PC-3 (cell line): ENCODE results near the gene STXBP1. TPM values are rescaled to one million over a fixed set of nuclear protein-coding genes. Genes with fewer than 3 reads are reported as not detected.
"Not testable (repeated sequence)": the region's sequence is repeated elsewhere in the genome, so short reads cannot be mapped to it uniquely, and the experiment has no call there.

Experiments used
- ATAC-seq: fragments of 200-7000 bp; cut with Tn5 transposase; 2 replicates; pipeline ENCODE4 v1.9.1; 2020; ENCODE audit warnings: mild to moderate bottlenecking, moderate library complexity
- BruUV-seq: library from RNA; stranded (reverse); fragments of 400-500 nt; replicated peaks from 2 replicates; lab custom pipeline; 2021; lab: Mats Ljungman, UMichigan
- CTCF ChIA-PET: fragments of 300-600 bp; sonication (Branson Sonifier 250); formaldehyde crosslinking; loops from one replicate; lab custom pipeline; 2022; ENCODE audit warnings: antibody characterized with exemption; lab: Charles Lee
- POLR2A ChIA-PET: fragments of 300-600 bp; sonication (Branson Sonifier 250); formaldehyde crosslinking; loops from one replicate; lab custom pipeline; 2022; ENCODE audit warnings: antibody characterized with exemption; ENCODE audit not compliant: unreplicated experiment; lab: Charles Lee
- DNase-seq: peaks from one replicate; pipeline ENCODE4 v3.0.0-alpha.2; 2015
- H2AFZ ChIP-seq: fragments of 300-600 bp; sonication (generic); 2 replicates; pipeline ENCODE4 v1.6.0; 2016; ENCODE audit warnings: antibody characterized with exemption, low read length
- H3F3A ChIP-seq: fragments of 300-600 bp; sonication (generic); one replicate; pipeline ENCODE4 v1.6.0; 2017; ENCODE audit warnings: antibody characterized with exemption, low read length, control low read depth, mild to moderate bottlenecking; ENCODE audit not compliant: unreplicated experiment
- H3K27ac ChIP-seq: fragments of 300-600 bp; sonication (generic); 2 replicates; pipeline ENCODE4 v1.5.1; 2016; ENCODE audit warnings: mild to moderate bottlenecking, low read length
- H3K27me3 ChIP-seq: fragments of 300-600 bp; sonication (generic); 2 replicates; pipeline ENCODE4 v1.6.1; 2016; ENCODE audit warnings: low read length, mixed read lengths
- H3K36me3 ChIP-seq: fragments of 300-600 bp; sonication (generic); 2 replicates; pipeline ENCODE4 v1.6.1; 2016; ENCODE audit warnings: low read depth, mixed run types, low read length, mixed read lengths
- H3K4me1 ChIP-seq: fragments of 300-600 bp; sonication (generic); 2 replicates; pipeline ENCODE4 v1.5.1; 2016; ENCODE audit warnings: low read length; ENCODE audit not compliant: insufficient read depth
- H3K4me2 ChIP-seq: fragments of 300-600 bp; sonication (generic); 2 replicates; pipeline ENCODE4 v1.6.0; 2016; ENCODE audit warnings: low read length
- H3K4me3 ChIP-seq: fragments of 300-600 bp; sonication (generic); 2 replicates; pipeline ENCODE4 v1.5.1; 2016; ENCODE audit warnings: mild to moderate bottlenecking, low read length, mixed read lengths
- H3K79me2 ChIP-seq: fragments of 300-600 bp; sonication (generic); 2 replicates; pipeline ENCODE4 v1.6.1; 2017; ENCODE audit warnings: low read length, mixed read lengths
- H3K9ac ChIP-seq: fragments of 300-600 bp; sonication (generic); 2 replicates; pipeline ENCODE4 v1.6.0; 2016; ENCODE audit warnings: mild to moderate bottlenecking, low read length
- H3K9me2 ChIP-seq: fragments of 300-600 bp; sonication (generic); replicated peaks from 2 replicates; pipeline ENCODE4 v1.6.1; 2016; ENCODE audit warnings: mixed run types, low read length, mixed read lengths
- H3K9me3 ChIP-seq: fragments of 300-600 bp; sonication (generic); 2 replicates; pipeline ENCODE4 v1.6.1; 2016; ENCODE audit warnings: low read length, mixed read lengths
- H4K20me1 ChIP-seq: fragments of 300-600 bp; sonication (generic); 2 replicates; pipeline ENCODE4 v1.6.1; 2016; ENCODE audit warnings: low read length, mixed read lengths
- EZH2 ChIP-seq: fragments of 300-600 bp; sonication (generic); IDR thresholded peaks from one replicate; pipeline ENCODE4 v1.6.1; 2017; ENCODE audit warnings: antibody characterized with exemption, mild to moderate bottlenecking, low read length; ENCODE audit not compliant: unreplicated experiment
- EZH2phosphoT487 ChIP-seq: fragments of 300-600 bp; sonication (generic); IDR thresholded peaks from 2 replicates; pipeline ENCODE4 v1.6.1; 2018; ENCODE audit warnings: mild to moderate bottlenecking, antibody characterized with exemption, low read length, borderline replicate concordance
- intact Hi-C: fragments of 100-400 bp; cut with micrococcal nuclease; formaldehyde crosslinking; loops from 2 replicates; pipeline ENCODE4 v1.9.0; 2023
- total RNA-seq: library from RNA; depleted of rRNA; stranded (reverse); fragments of >200 nt; gene quantifications from 2 replicates; pipeline ENCODE4 v1.2.3, GENCODE V29; 2014
- TF ChIP-seq, protein P1 (sequence below): fragments of 300-600 bp; sonication (generic); conservative IDR thresholded peaks from 2 replicates; pipeline ENCODE4 v1.5.1; 2017; ENCODE audit warnings: antibody characterized with exemption, low read depth, mild to moderate bottlenecking, low read length

STXBP1 gene
- total RNA-seq, 1 experiment from 2014 or later, result 9.1 TPM

DNA sequence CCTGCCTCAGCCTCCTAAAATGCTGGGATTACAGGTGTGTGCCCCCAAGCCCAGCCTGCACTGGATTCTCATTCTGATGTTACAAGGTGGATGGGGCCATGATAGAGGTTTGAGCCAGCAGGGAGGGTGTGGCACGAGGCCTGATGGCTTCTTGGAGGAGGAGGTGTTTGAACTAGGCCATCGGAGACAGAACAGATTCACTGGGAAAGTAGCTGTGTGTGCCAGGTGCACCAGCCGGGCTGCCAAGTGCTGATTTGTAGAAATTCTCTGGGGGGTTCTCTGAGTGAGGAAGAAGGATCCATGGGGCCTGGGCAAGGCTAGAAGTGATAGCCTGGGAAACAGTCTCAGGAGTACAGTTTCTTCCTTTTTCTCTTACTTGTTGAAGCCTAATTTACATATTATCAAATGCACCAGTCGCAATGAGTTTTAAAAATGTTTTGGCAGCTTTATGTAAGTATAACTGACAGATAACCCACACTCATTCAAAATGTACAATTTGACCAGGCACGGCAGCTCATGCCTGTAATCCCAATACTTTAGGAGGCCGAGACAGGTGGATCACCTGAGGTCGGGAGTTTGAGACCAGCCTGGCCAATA is 31.1 kb upstream of the STXBP1 start:
- Histone ChIP-seq H2AFZ (no peak overlapping the region), H3K9me3 (no peaks in the 10 kb centered on the region), H3K4me1 (peaks cover 41% of the 10 kb centered on the region), H3K27me3 (no peaks in the 10 kb centered on the region), H3K9me2 (no peaks in the 10 kb centered on the region), H3F3A (peaks cover 6% of the 10 kb centered on the region), H3K4me2 (peak overlapping the region; percentile 98; the same call in 1 of the 2 replicates), H3K36me3 (no peaks in the 10 kb centered on the region), H3K27ac (no peak overlapping the region), H4K20me1 (no peaks in the 10 kb centered on the region), H3K4me3 (no peak overlapping the region), H3K9ac (no peak overlapping the region), H3K79me2 (peaks cover 25% of the 10 kb centered on the region)
- ATAC-seq (no peak), DNase-seq (no peak)
- intact Hi-C loops, result no loop called here
- TF ChIP-seq, protein P1, sequence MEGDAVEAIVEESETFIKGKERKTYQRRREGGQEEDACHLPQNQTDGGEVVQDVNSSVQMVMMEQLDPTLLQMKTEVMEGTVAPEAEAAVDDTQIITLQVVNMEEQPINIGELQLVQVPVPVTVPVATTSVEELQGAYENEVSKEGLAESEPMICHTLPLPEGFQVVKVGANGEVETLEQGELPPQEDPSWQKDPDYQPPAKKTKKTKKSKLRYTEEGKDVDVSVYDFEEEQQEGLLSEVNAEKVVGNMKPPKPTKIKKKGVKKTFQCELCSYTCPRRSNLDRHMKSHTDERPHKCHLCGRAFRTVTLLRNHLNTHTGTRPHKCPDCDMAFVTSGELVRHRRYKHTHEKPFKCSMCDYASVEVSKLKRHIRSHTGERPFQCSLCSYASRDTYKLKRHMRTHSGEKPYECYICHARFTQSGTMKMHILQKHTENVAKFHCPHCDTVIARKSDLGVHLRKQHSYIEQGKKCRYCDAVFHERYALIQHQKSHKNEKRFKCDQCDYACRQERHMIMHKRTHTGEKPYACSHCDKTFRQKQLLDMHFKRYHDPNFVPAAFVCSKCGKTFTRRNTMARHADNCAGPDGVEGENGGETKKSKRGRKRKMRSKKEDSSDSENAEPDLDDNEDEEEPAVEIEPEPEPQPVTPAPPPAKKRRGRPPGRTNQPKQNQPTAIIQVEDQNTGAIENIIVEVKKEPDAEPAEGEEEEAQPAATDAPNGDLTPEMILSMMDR, result no peak
- CTCF ChIA-PET, result no interaction called here
- no TSS peak for BruUV-seq
- POLR2A ChIA-PET, result no interaction called here

DNA sequence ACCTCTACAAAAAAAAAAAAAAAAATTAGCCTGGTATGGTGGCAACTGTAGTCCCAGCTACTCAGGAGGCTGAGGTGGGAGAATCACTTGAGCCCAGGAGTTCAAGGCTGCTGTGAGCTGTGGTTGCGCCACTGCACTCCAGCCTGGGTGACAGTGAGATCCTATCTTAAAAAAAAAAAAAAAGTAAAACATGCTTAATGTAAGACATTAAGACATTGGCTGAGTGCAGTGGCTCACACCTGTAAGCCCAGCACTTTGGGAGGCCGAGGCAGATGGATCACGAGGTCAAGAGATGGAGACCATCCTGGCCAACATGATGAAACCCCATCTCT is 27.6 kb upstream of the STXBP1 start:
- H3K9ac ChIP-seq, H3K9me3 ChIP-seq, BruUV-seq, H3K36me3 ChIP-seq, H3K27me3 ChIP-seq, H3F3A ChIP-seq, H2AFZ ChIP-seq, H3K4me2 ChIP-seq, H3K4me3 ChIP-seq, H3K9me2 ChIP-seq, H4K20me1 ChIP-seq, DNase-seq, POLR2A ChIA-PET, ATAC-seq: not testable (repeated sequence)
- intact Hi-C loops, result loop anchor here (2.0 kb wide), 1 partner anchor 16 kb away; a partner anchor contains a TSS
- Histone ChIP-seq H3K4me1 (peaks cover 27% of the 10 kb centered on the region), H3K27ac (peak overlapping the region; percentile 60), H3K79me2 (peaks cover 22% of the 10 kb centered on the region)
- CTCF ChIA-PET, result interaction anchor here (0.7 to 1.0 kb wide), 4 partner anchors 18 to 200 kb away, joined by 3 to 8 read pairs (median 6); no protein-coding TSS in a partner anchor

DNA sequence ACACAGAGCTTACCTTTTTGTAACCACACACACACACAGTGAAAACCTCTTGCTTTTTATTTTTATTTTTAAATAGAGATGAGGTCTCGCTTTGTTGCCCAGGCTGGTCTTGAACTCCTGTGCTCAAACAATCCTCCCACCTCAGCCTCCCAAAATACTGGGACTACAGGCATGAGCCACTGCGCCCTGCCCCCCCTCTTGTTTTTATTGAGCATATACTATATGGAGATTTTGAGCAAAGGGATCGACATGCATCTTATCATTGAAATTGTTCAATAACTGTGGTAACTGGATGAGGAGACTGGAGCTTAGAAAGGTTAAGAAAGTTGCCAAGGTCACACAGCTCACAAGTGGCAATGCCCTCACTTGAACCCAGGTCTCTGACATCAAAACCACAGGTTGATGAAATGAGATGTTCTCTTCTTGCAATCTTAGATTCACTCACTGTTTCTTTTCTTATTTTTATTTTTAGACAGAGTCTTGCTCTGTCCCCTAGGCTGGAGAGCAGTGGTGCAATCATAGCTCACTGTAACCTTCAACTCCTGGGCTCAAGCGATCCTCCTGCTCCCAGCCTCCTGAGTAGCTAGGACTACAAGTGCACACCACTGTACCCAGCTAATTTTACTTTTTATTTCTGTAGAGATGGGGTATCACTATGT is 26.8 kb upstream of the STXBP1 start:
- Histone ChIP-seq H3K9me3 (no peaks in the 10 kb centered on the region), H3K4me2 (no peak overlapping the region), H3K36me3 (no peaks in the 10 kb centered on the region), H3K4me3 (no peak overlapping the region), H3F3A (peaks cover 6% of the 10 kb centered on the region), H4K20me1 (no peaks in the 10 kb centered on the region), H3K27ac (no peak overlapping the region), H2AFZ (no peak overlapping the region), H3K27me3 (no peaks in the 10 kb centered on the region), H3K79me2 (peaks cover 14% of the 10 kb centered on the region), H3K9ac (no peak overlapping the region), H3K4me1 (peaks cover 18% of the 10 kb centered on the region), H3K9me2 (no peaks in the 10 kb centered on the region)
- ChIA-PET POLR2A (no interaction called here), CTCF (no interaction called here)
- DNase-seq (no peak), ATAC-seq (no peak)
- no TSS peak for BruUV-seq
- intact Hi-C loops, result loop anchor here (2.0 to 5.0 kb wide), 2 partner anchors 16 to 48 kb away; a partner anchor contains a TSS
- TF ChIP-seq, protein P1, result no peak
- TF ChIP-seq EZH2phosphoT487 (no peak), EZH2 (no peak)
